A549 (cell line): ENCODE results near the gene TTC34. TPM values are rescaled to one million over a fixed set of nuclear protein-coding genes. Genes with fewer than 3 reads are reported as not detected.

Source experiments
- ATAC-seq, 2 experiments: fragments of 200-7000 bp in 1 of 2; fragments of >200 bp in 1 of 2; cut with Nextera tagmentation in 1 of 2; cut with Tn5 transposase in 1 of 2; 3 replicates each; pipeline versions ENCODE4 v1.8.0 to v1.9.1; 2018 to 2020; ENCODE audit warnings: mild to moderate bottlenecking in 1 of 2, moderate library complexity in 1 of 2
- CTCF ChIA-PET: fragments of 300-600 bp; sonication (Branson Sonifier 250); formaldehyde crosslinking; extraction: SDS; loops from one replicate; lab custom pipeline; 2021; ENCODE audit warnings: antibody characterized with exemption, inconsistent platforms; lab: Yijun Ruan, JAX
- POLR2A ChIA-PET: fragments of 350-600 bp; formaldehyde crosslinking; extraction: SDS; loops from one replicate; lab custom pipeline; 2021; ENCODE audit warnings: antibody characterized with exemption, inconsistent platforms; lab: Yijun Ruan, JAX
- DNase-seq, 2 experiments: peaks; one replicate each; pipeline versions ENCODE4 v3.0.0 to v3.0.0-alpha.2; 2011 to 2016; ENCODE audit warnings: low read depth in 1 of 2, low spot score in 1 of 2
- FAIRE-seq: peaks from 2 replicates; lab custom pipeline; 2011; peaks lifted over from hg19 to GRCh38; lab: Jason Lieb, UNC
- H3K27ac ChIP-seq, 2 experiments: fragments of >200 bp; sonication (Bioruptor Twin); formaldehyde crosslinking; 3 replicates each; pipeline ENCODE4 v1.5.1; 2016 to 2017
- H3K4me1 ChIP-seq: fragments of >200 bp; sonication (Bioruptor Twin); formaldehyde crosslinking; 3 replicates; pipeline ENCODE4 v1.6.1; 2016
- H3K4me2 ChIP-seq: fragments of >200 bp; sonication (Bioruptor Twin); formaldehyde crosslinking; 3 replicates; pipeline ENCODE4 v1.6.1; 2016
- H3K4me3 ChIP-seq: fragments of >200 bp; sonication (Bioruptor Twin); formaldehyde crosslinking; 3 replicates; pipeline ENCODE4 v1.5.1; 2016
- H3K9me3 ChIP-seq: fragments of >200 bp; sonication (Bioruptor Twin); formaldehyde crosslinking; 3 replicates; pipeline ENCODE4 v1.6.1; 2016
- CHD2 ChIP-seq: fragments of 150-350 bp; IDR thresholded peaks from 2 replicates; pipeline ENCODE4 v1.6.1; 2014; ENCODE audit warnings: low read length; ENCODE audit not compliant: partially characterized antibody
- CHD4 ChIP-seq: fragments of 200-600 bp; sonication (generic); IDR thresholded peaks from 2 replicates; pipeline ENCODE4 v1.6.1; 2016; ENCODE audit warnings: antibody characterized with exemption, mild to moderate bottlenecking, borderline replicate concordance
- CTCF ChIP-seq: fragments of >200 bp; sonication (Bioruptor Twin); formaldehyde crosslinking; IDR thresholded peaks from 3 replicates; pipeline ENCODE4 v1.5.1; 2016
- E2F6 ChIP-seq: IDR thresholded peaks from 2 replicates; pipeline ENCODE4 v1.6.1; 2012; ENCODE audit warnings: low read depth, borderline replicate concordance
- GATA3 ChIP-seq: IDR thresholded peaks from 2 replicates; pipeline ENCODE4 v1.6.1; 2012; ENCODE audit warnings: borderline replicate concordance
- HEYL ChIP-seq: fragments of 250-450 bp; sonication (Bioruptor Pico); IDR thresholded peaks from 2 replicates; pipeline ENCODE4 v1.8.0; 2021; ENCODE audit warnings: mild to moderate bottlenecking, moderate library complexity
- HOXB13 ChIP-seq: fragments of 250-450 bp; sonication (Bioruptor Pico); IDR thresholded peaks from 2 replicates; pipeline ENCODE4 v1.5.0; 2020; ENCODE audit warnings: low read depth, mild to moderate bottlenecking, moderate library complexity
- JUN ChIP-seq, 2 experiments: fragments of >200 bp; sonication (Bioruptor Twin); formaldehyde crosslinking; IDR thresholded peaks; 2 replicates in 1 of 2; 3 replicates in 1 of 2; pipeline ENCODE4 v1.6.1; 2016 to 2017
- MAZ ChIP-seq: fragments of 150-350 bp; IDR thresholded peaks from 2 replicates; pipeline ENCODE4 v1.6.1; 2014; ENCODE audit warnings: antibody characterized with exemption, low read depth, low read length, borderline replicate concordance
- PBX3 ChIP-seq: IDR thresholded peaks from 2 replicates; pipeline ENCODE4 v1.6.1; 2012
- PHF8 ChIP-seq: fragments of 200-600 bp; sonication (generic); IDR thresholded peaks from 2 replicates; pipeline ENCODE4 v1.6.1; 2016; ENCODE audit warnings: low read depth, mild to moderate bottlenecking, antibody characterized with exemption, moderate library complexity, borderline replicate concordance
- POLR2A ChIP-seq: IDR thresholded peaks from 2 replicates; pipeline ENCODE4 v1.6.1; 2012; ENCODE audit warnings: mild to moderate bottlenecking, low read length
- RAD21 ChIP-seq, 2 experiments: fragments of >200 bp in 1 of 2; sonication (Bioruptor Twin) in 1 of 2; formaldehyde crosslinking in 1 of 2; IDR thresholded peaks in 1 of 2; conservative IDR thresholded peaks in 1 of 2; 2 replicates in 1 of 2; 3 replicates in 1 of 2; pipeline ENCODE4 v1.6.1; 2012 to 2018; ENCODE audit warnings: inconsistent platforms in 1 of 2
- RNF2 ChIP-seq: fragments of 200-600 bp; sonication (generic); IDR thresholded peaks from 2 replicates; pipeline ENCODE4 v1.6.1; 2016; ENCODE audit warnings: low read depth, mild to moderate bottlenecking, antibody characterized with exemption, moderate library complexity, borderline replicate concordance
- SMC3 ChIP-seq: fragments of >200 bp; sonication (Bioruptor Twin); formaldehyde crosslinking; IDR thresholded peaks from 3 replicates; pipeline ENCODE4 v1.6.1; 2018; ENCODE audit warnings: inconsistent platforms
- TFCP2L1 ChIP-seq: fragments of 250-450 bp; sonication (Bioruptor Pico); IDR thresholded peaks from 2 replicates; pipeline ENCODE4 v1.5.0; 2021; ENCODE audit warnings: mild to moderate bottlenecking
- TP53 ChIP-seq: fragments of 250-450 bp; sonication (Bioruptor Pico); IDR thresholded peaks from 2 replicates; pipeline ENCODE4 v1.5.0; 2021; ENCODE audit warnings: mild to moderate bottlenecking, moderate library complexity
- USF2 ChIP-seq: fragments of 450-650 bp; IDR thresholded peaks from 2 replicates; pipeline ENCODE4 v1.6.1; 2014; ENCODE audit warnings: antibody characterized with exemption
- ZC3H11A ChIP-seq: fragments of 450-650 bp; IDR thresholded peaks from 2 replicates; pipeline ENCODE4 v1.6.1; 2014; ENCODE audit warnings: antibody characterized with exemption, mild to moderate bottlenecking
- ZNF302 ChIP-seq: fragments of 250-450 bp; sonication (Bioruptor Pico); IDR thresholded peaks from 2 replicates; pipeline ENCODE4 v1.9.0; 2021; ENCODE audit warnings: inconsistent platforms, mild to moderate bottlenecking, moderate library complexity
- WGBS: methylation state at CpG from one replicate; pipeline ENCODE4 v1.1.6; 2017; ENCODE audit errors: missing lambda C conversion rate; 5-methylcytosine and 5-hydroxymethylcytosine counted together
- polyA minus RNA-seq: library from RNA; depleted of rRNA, polyadenylated mRNA; stranded (reverse); fragments of >200 nt; gene quantifications from 2 replicates; pipeline ENCODE4 v1.2.3, GENCODE V29; 2011; rRNA and poly(A)+ RNA removed
- polyA plus RNA-seq, 4 experiments: library from polyadenylated mRNA; depleted of rRNA in 3 of 4; stranded (reverse); fragments of >200 nt; fragmentation: RNase III in 1 of 4; extraction: RNeasy Plus Mini Kit Qiagen cat#74134 plus additional on column Dnase treatment in 1 of 4; gene quantifications; 2 replicates in 3 of 4; 3 replicates in 1 of 4; pipeline ENCODE4 v1.2.3, GENCODE V29; 2011 to 2017

The TTC34 gene
- 0.05 and 0.07 TPM in 2 replicates for polyA plus RNA-seq (2011; rRNA removed)
- polyA plus RNA-seq (2012; cell fraction: cytosol; rRNA removed) = 0.03 TPM in 2 replicates
- 0.18 and 0.20 TPM in 2 replicates for polyA plus RNA-seq (2012; cell fraction: nucleus; rRNA removed)
- 0.04 to 0.08 TPM (median 0.04 TPM) in 3 replicates for polyA plus RNA-seq (2017; fragmentation: RNase III; extraction: RNeasy Plus Mini Kit Qiagen cat#74134 plus additional on column Dnase treatment)
- polyA minus RNA-seq = 0.39 and 0.54 TPM in 2 replicates

GRCh38 chr1:2801535-2802291 lies at the start of gene TTC34:
Gene TTC34, minus strand, starts transcription at chr1:2801693. Its CDS starts 866 bp downstream, at chr1:2800827.
- ChIA-PET CTCF (interaction anchor here (0.6 to 1.1 kb wide), 2 partner anchors 9 to 393 kb away, joined by 3 to 5 read pairs; no protein-coding TSS in a partner anchor), POLR2A (no interaction called here)
- no peak for FAIRE-seq
- TF ChIP-seq CTCF (peak; percentile 28; the same call in 1 of the 3 replicates), ZC3H11A (no peak), TFCP2L1 (CRISPR knock-in tag) (no peak), SMC3 (peak; percentile 19; the same call in 1 of the 3 replicates), RAD21 (conservative IDR thresholded peaks at IDR 0.05 in 1 of 2, IDR thresholded peaks at IDR 0.05 in 1 of 2) (peak; percentile 56 to 70; a peak in 4 of 5 replicates)
- Histone ChIP-seq H3K9me3 (no peaks in the 10 kb centered on the region), H3K27ac (no peak within 1 kb of the TSS), H3K4me3 (no peak within 1 kb of the TSS), H3K4me1 (no peaks in the 10 kb centered on the region), H3K4me2 (no peak within 1 kb of the TSS)
- ATAC-seq = peak; percentile 77 to 96
- peak; percentile 47 to 63 for DNase-seq
- 8% methylated on average over 2 of the region's 21 CpGs for WGBS

- FAIRE-seq (no peak), ATAC-seq (no peak), DNase-seq (no peak)
- no peaks in the 10 kb centered on the region for H3K9me3 ChIP-seq
- H3K4me2 ChIP-seq = no peak overlapping the region
- POLR2A ChIA-PET = no interaction called here
- 47% methylated on average over 17 of the region's 17 CpGs for WGBS
- H3K4me3 ChIP-seq = no peak overlapping the region
- CTCF ChIA-PET = no interaction called here
- TF ChIP-seq PBX3 = no peak
- TF ChIP-seq TP53 (CRISPR knock-in tag) = no peak
- no peak for TF ChIP-seq USF2
- TF ChIP-seq TFCP2L1 (CRISPR knock-in tag) = no peak
- no peak for TF ChIP-seq HOXB13 (CRISPR knock-in tag)
- no peak for TF ChIP-seq POLR2A
- H3K27ac ChIP-seq = no peak overlapping the region
- no peaks in the 10 kb centered on the region for H3K4me1 ChIP-seq
Measured at GRCh38 chr1:2850502-2850901, 49.0 kb upstream of the TTC34 start.

GRCh38 chr1:2848006-2848670 lies 46.6 kb upstream of the TTC34 start:
- H3K9me3 ChIP-seq = peaks cover 4% of the 10 kb centered on the region; the same call in 2 of the 3 replicates
- no peak overlapping the region for H3K4me3 ChIP-seq
- peak in 1 of 2 experiments; percentile 19; a peak in 2 of 6 replicates for ATAC-seq
- CTCF ChIA-PET = no interaction called here
- 13% methylated on average over 13 of the region's 16 CpGs for WGBS
- no peak overlapping the region for H3K4me2 ChIP-seq
- H3K4me1 ChIP-seq = no peaks in the 10 kb centered on the region
- POLR2A ChIA-PET = no interaction called here
- TF ChIP-seq ZNF302 (CRISPR knock-in tag) (no peak), SMC3 (no peak), E2F6 (no peak), POLR2A (no peak), HOXB13 (CRISPR knock-in tag) (no peak), CHD2 (no peak), JUN (IDR thresholded peaks at IDR 0.05) (no peak), GATA3 (no peak), HEYL (CRISPR knock-in tag) (no peak), MAZ (no peak), RAD21 (conservative IDR thresholded peaks at IDR 0.05 in 1 of 2, IDR thresholded peaks at IDR 0.05 in 1 of 2) (no peak), RNF2 (no peak), PHF8 (no peak), CHD4 (no peak)
- TF ChIP-seq, all 56 proteins: peak for 0
- FAIRE-seq (no peak), DNase-seq (no peak)
- no peak overlapping the region for H3K27ac ChIP-seq
